HFF-Myc (cell line): ENCODE measurements around the gene VPS13D.

Experiments used
- DNase-seq: peaks from one replicate; pipeline ENCODE4 v3.0.0-alpha.2; 2011; ENCODE audit warnings: low read depth; ENCODE audit errors: extremely low read depth
- H3K4me3 ChIP-seq: replicated peaks from 2 replicates; pipeline ENCODE4 v1.5.1; 2011; ENCODE audit warnings: low read depth, mild to moderate bottlenecking, control low read depth, low read length
- CTCF ChIP-seq: IDR thresholded peaks from 2 replicates; pipeline ENCODE4 v1.5.1; 2012; ENCODE audit warnings: mild to moderate bottlenecking, low read depth, low read length, control low read depth; ENCODE audit errors: missing control alignments

VPS13D gene

GRCh38 chr1:12434174-12434573, 204.3 kb downstream of the VPS13D start:
- H3K4me3 ChIP-seq, result no peak overlapping the region
- TF ChIP-seq CTCF, result no peak
- DNase-seq, result no peak

GRCh38 chr1:12434686-12435085, 204.9 kb downstream of the VPS13D start:
- no peak overlapping the region for H3K4me3 ChIP-seq
- no peak for TF ChIP-seq CTCF
- DNase-seq, result no peak

GRCh38 chr1:12435639-12436344, 206.0 kb downstream of the VPS13D start:
- no peak overlapping the region for H3K4me3 ChIP-seq
- DNase-seq, result no peak
- no peak for TF ChIP-seq CTCF

- H3K4me3 ChIP-seq, result no peak overlapping the region
- no peak for TF ChIP-seq CTCF
- DNase-seq, result no peak
These were observed 206.5 kb downstream of the VPS13D start for GRCh38 chr1:12436345-12436658.

- no peak for DNase-seq
- H3K4me3 ChIP-seq, result no peak overlapping the region
- no peak for TF ChIP-seq CTCF
These were observed 207.2 kb downstream of the VPS13D start for GRCh38 chr1:12436817-12437599.

- H3K4me3 ChIP-seq, result no peak overlapping the region
- no peak for TF ChIP-seq CTCF
- no peak for DNase-seq
These were observed 207.8 kb downstream of the VPS13D start for GRCh38 chr1:12437629-12438028.
